Naive thymus-derived CD8-positive, alpha-beta T cell (primary cell): ENCODE results near the gene PCNX2. TPM values are rescaled to one million over a fixed set of nuclear protein-coding genes. Genes with fewer than 3 reads are reported as not detected.

Experiments used
- ATAC-seq, 2 donors: fragments of 150-1000 bp; cut with Tn5 transposase in 1 of 2; sonication (Bioruptor Pico), chemical (Tn5 transposase) in 1 of 2; 1 replicate in 1 of 2; 2 replicates in 1 of 2; pipeline ENCODE4 v1.10.0; 2021; ENCODE audit warnings: mild to moderate bottlenecking in 2 of 2, moderate library complexity in 2 of 2
- POLR2A ChIA-PET: fragments of 350-600 bp; sonication (Branson Sonifier 250); formaldehyde crosslinking; loops from one replicate; lab custom pipeline; 2021; ENCODE audit warnings: antibody characterized with exemption; lab: Charles Lee
- DNase-seq, 10 donors: peaks; one replicate each; pipeline versions ENCODE4 v3.0.0 to v3.0.0-alpha.2; 2020 to 2022
- H3K27ac Mint-ChIP-seq, 10 donors: one replicate each; pipeline ENCODE4 v1.8.0; 2020 to 2022; ENCODE audit warnings: mild to moderate bottlenecking in 10 of 10, mixed read lengths in 10 of 10, moderate library complexity in 4 of 10, inconsistent platforms in 1 of 10
- H3K27me3 Mint-ChIP-seq, 5 donors: one replicate each; pipeline ENCODE4 v1.8.0; 2021 to 2022; ENCODE audit warnings: mixed read lengths in 5 of 5
- H3K36me3 Mint-ChIP-seq, 3 donors: one replicate each; pipeline ENCODE4 v1.8.0; 2020 to 2022; ENCODE audit warnings: mixed read lengths in 3 of 3, mild to moderate bottlenecking in 2 of 3, inconsistent platforms in 1 of 3
- H3K4me1 Mint-ChIP-seq, 4 donors: one replicate each; pipeline ENCODE4 v1.8.0; 2021 to 2022; ENCODE audit warnings: mixed read lengths in 4 of 4
- H3K4me3 Mint-ChIP-seq, 10 donors: one replicate each; pipeline ENCODE4 v1.8.0; 2020 to 2022; ENCODE audit warnings: mild to moderate bottlenecking in 10 of 10, mixed read lengths in 10 of 10, moderate library complexity in 6 of 10, inconsistent platforms in 1 of 10
- H3K9me3 Mint-ChIP-seq, 9 donors: one replicate each; pipeline ENCODE4 v1.8.0; 2020 to 2022; ENCODE audit warnings: mixed read lengths in 9 of 9, mild to moderate bottlenecking in 3 of 9, inconsistent platforms in 1 of 9, moderate library complexity in 1 of 9
- polyA plus RNA-seq, 3 donors: library from polyadenylated mRNA; unstranded; fragments of 300-500 nt; fragmentation: Illumina TruSeq; gene quantifications; one replicate each; pipeline ENCODE4 v1.2.3, GENCODE V29; 2021
- total RNA-seq, 8 experiments: library from RNA in 2 of 8; stranded (reverse) in 2 of 8; gene quantifications; one replicate each; pipeline ENCODE4 v1.2.3 and lab custom pipeline; 2021 to 2026

The PCNX2 gene
- total and polyA plus RNA-seq, 5 experiments from 2014 or later = 2.2 to 54.8 (median 6.9) TPM

DNA sequence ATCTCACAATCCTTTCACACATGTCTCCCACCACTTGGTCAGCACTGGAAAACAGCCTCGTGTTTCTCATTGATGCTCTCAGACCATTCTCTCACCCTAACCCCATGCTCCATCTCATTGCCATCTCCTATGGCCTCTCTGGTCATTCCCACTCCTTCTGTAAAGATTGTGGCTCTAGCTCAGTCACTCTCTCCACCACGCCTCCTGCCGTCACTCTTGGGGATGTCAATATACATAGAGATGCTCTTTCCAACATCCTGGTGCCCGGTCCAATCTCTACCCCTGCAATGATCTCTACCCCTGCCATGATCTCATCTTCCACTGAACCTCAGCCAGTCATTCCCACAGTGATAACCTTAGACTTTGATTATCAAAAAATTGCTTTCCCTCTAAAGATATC lies 255.0 kb downstream of the PCNX2 start:
- no peak for ATAC-seq
- H3K4me1 Mint-ChIP-seq = peaks cover 0 to 4% (median 0%) of the 10 kb centered on the region in 4 donors
- peaks cover 9 to 33% (median 20%) of the 10 kb centered on the region in 3 donors for H3K36me3 Mint-ChIP-seq
- no peaks in the 10 kb centered on the region for H3K27me3 Mint-ChIP-seq
- no peak overlapping the region for H3K27ac Mint-ChIP-seq
- DNase-seq = no peak
- peaks cover 0 to 3% (median 0%) of the 10 kb centered on the region in 9 donors for H3K9me3 Mint-ChIP-seq
- no peak overlapping the region for H3K4me3 Mint-ChIP-seq
- POLR2A ChIA-PET = no interaction called here

DNA sequence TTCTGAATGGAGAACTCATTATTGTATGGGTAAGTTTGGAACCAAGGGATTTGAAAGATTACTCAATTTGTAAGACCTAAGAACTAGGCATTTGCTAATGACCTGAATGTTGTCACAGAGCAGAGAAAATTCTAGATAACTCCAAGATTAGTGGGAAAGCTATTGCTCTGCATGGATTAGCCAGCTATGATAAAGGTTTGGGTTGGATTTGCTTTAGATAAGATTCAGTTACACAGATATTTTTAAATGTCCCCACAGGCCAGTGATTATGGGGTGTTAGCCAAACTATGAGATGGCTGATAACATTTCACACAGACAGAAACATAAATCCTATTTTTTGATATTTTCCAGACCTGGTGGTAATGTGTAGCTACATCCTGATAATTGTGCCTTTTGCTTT lies 256.9 kb downstream of the PCNX2 start:
- ATAC-seq = no peak
- peaks cover 0 to 4% (median 0%) of the 10 kb centered on the region in 9 donors for H3K9me3 Mint-ChIP-seq
- POLR2A ChIA-PET = no interaction called here
- peaks cover 13 to 40% (median 24%) of the 10 kb centered on the region in 3 donors for H3K36me3 Mint-ChIP-seq
- no peak overlapping the region for H3K27ac Mint-ChIP-seq
- no peak for DNase-seq
- H3K27me3 Mint-ChIP-seq = no peaks in the 10 kb centered on the region
- no peak overlapping the region for H3K4me3 Mint-ChIP-seq
- peaks cover 0 to 4% (median 0%) of the 10 kb centered on the region in 4 donors for H3K4me1 Mint-ChIP-seq

DNA sequence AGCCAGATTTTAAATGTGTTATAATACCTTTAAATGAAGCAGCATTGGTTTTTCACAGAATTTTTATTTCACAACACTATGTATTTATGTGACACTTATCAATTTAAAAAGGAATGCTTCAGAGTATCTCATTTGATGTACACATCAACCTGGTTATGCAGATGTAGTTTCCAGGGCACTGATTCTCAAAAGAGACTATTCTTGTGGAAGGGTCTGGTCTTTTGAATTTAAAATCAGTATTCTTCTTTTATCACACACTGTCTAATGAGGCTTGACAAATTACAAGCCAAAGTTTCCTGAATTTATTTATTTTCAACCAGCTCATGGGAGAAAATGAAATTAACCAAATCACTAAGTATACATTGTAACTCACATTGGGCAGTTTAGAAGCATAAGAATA lies 257.7 kb downstream of the PCNX2 start:
- Mint-ChIP-seq H3K36me3 (peaks cover 13 to 45% (median 24%) of the 10 kb centered on the region in 3 donors), H3K27me3 (no peaks in the 10 kb centered on the region), H3K9me3 (peaks cover 0 to 4% (median 0%) of the 10 kb centered on the region in 9 donors), H3K4me1 (peaks cover 0 to 4% (median 0%) of the 10 kb centered on the region in 4 donors), H3K4me3 (no peak overlapping the region), H3K27ac (no peak overlapping the region)
- DNase-seq = no peak
- no peak for ATAC-seq
- POLR2A ChIA-PET = no interaction called here

DNA sequence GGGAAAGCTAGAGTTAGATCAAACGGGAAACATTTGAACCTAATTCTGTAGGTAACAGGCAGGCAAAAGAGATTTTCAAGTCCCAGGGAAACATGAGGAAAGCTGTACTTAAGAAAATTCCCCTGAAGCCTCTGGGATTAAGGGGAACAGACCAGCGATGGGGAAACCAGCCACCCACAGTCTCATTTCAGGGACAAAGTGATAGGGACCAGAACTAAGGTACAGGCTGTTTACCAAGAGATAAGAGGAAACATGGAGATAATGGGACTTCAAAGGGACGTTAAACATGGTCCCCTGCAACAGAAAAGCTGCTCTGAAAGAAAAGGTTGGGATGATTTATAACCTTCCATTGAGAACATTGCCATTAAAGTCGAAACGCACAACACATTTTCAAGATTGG lies 260.7 kb downstream of the PCNX2 start:
- H3K9me3 Mint-ChIP-seq = peaks cover 0 to 4% (median 0%) of the 10 kb centered on the region in 9 donors
- peaks cover 4 to 38% (median 10%) of the 10 kb centered on the region in 3 donors for H3K36me3 Mint-ChIP-seq
- H3K4me3 Mint-ChIP-seq = no peak overlapping the region
- ATAC-seq = no peak
- no peaks in the 10 kb centered on the region for H3K27me3 Mint-ChIP-seq
- POLR2A ChIA-PET = no interaction called here
- no peak for DNase-seq
- H3K27ac Mint-ChIP-seq = no peak overlapping the region
- H3K4me1 Mint-ChIP-seq = no peaks in the 10 kb centered on the region

DNA sequence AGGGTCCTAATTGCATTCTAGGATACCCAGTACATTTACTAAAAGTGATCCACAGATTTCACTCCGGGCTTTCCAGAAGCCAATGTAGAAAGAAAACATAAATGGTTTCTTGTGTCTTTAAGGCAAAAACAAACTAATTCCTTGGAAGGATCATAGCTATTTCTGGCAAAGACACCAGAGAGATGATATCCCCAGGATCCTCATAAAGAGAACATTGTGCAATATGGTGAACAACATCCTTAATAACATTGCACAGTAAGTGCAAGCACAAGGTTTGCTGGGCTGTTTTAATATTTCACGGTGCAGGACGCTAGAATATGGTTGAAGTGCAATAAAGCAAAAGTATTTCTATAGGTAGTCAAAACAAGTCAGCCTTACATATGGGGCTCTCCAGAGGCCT lies 262.2 kb downstream of the PCNX2 start:
- POLR2A ChIA-PET = no interaction called here
- Mint-ChIP-seq H3K4me1 (no peaks in the 10 kb centered on the region), H3K27me3 (no peaks in the 10 kb centered on the region), H3K9me3 (peaks cover 0 to 4% (median 0%) of the 10 kb centered on the region in 9 donors), H3K36me3 (peaks cover 4 to 34% (median 8%) of the 10 kb centered on the region in 3 donors), H3K27ac (no peak overlapping the region), H3K4me3 (no peak overlapping the region)
- no peak for ATAC-seq
- DNase-seq = no peak

DNA sequence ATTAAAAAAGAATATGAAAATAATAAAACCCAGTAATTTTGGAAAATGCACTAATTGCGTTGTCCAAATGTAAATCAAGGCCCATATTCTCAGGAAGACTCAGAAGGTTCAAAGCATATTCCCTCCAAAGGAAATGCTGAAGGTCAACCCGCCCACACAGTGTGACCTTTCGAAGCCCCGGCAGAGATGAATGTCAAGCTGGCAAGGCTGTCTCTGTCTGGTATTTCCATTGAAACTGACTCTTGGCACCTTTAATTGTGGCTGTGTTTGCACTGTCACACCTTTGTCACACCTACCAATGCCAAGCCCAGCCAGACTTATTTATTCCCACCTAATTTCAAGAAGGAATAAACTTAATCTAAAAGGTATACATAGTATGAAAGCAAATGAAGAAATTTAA lies 262.6 kb downstream of the PCNX2 start:
- H3K27ac Mint-ChIP-seq = no peak overlapping the region
- DNase-seq (no peak), ATAC-seq (no peak)
- H3K4me1 Mint-ChIP-seq = no peaks in the 10 kb centered on the region
- H3K36me3 Mint-ChIP-seq = peaks cover 4 to 33% (median 6%) of the 10 kb centered on the region in 3 donors
- no peaks in the 10 kb centered on the region for H3K27me3 Mint-ChIP-seq
- POLR2A ChIA-PET = no interaction called here
- H3K4me3 Mint-ChIP-seq = no peak overlapping the region
- peaks cover 0 to 4% (median 0%) of the 10 kb centered on the region in 9 donors for H3K9me3 Mint-ChIP-seq

DNA sequence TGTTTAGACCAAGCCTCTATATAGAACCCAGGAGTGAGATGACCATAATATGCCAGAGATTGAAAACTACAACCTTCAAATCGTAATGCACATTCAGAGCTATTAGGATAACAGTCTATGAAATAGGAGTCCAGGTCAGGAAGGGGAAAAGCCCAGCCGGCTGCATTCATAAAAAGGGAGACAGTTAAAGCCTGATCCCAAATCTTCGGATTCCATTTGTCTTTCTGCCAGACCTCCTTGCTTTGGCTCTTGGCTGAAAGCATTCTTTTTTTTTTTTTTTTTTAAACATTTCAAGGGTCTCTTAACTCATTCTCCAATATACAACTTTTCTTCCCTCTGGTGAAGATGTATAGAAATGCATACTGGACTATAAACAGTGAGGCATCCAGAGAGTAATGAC lies 264.0 kb downstream of the PCNX2 start:
- no peak overlapping the region for H3K27ac Mint-ChIP-seq
- no peaks in the 10 kb centered on the region for H3K4me1 Mint-ChIP-seq
- no peak overlapping the region for H3K4me3 Mint-ChIP-seq
- H3K27me3 Mint-ChIP-seq = no peaks in the 10 kb centered on the region
- DNase-seq (no peak), ATAC-seq (no peak)
- POLR2A ChIA-PET = no interaction called here
- peaks cover 4 to 27% (median 8%) of the 10 kb centered on the region in 3 donors for H3K36me3 Mint-ChIP-seq
- peaks cover 0 to 4% (median 0%) of the 10 kb centered on the region in 9 donors for H3K9me3 Mint-ChIP-seq

DNA sequence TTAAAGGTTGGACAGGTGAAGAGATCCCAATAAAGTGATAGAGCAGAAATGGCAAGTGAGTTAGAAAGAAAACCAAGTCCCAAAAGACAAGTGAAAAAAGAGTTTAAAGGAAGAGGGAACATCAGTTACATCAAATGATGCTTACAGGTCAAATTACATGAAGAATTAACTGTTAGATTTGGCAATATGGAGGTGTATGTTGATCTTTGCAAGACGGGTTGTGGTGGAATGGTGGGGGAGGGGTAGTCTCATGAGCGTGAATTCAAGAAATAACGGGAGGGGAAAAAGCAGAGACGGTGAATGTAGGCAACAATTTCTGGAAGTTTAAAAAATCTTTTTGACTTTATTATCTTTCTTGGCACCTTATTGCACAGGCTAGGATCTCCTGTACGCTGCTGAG lies 268.5 kb downstream of the PCNX2 start:
- H3K4me3 Mint-ChIP-seq = no peak overlapping the region
- no peaks in the 10 kb centered on the region for H3K27me3 Mint-ChIP-seq
- no peak overlapping the region for H3K27ac Mint-ChIP-seq
- DNase-seq (no peak), ATAC-seq (no peak)
- peaks cover 0 to 5% (median 0%) of the 10 kb centered on the region in 4 donors for H3K4me1 Mint-ChIP-seq
- H3K36me3 Mint-ChIP-seq = peaks cover 0 to 16% (median 13%) of the 10 kb centered on the region in 3 donors
- POLR2A ChIA-PET = no interaction called here
- no peaks in the 10 kb centered on the region for H3K9me3 Mint-ChIP-seq

DNA sequence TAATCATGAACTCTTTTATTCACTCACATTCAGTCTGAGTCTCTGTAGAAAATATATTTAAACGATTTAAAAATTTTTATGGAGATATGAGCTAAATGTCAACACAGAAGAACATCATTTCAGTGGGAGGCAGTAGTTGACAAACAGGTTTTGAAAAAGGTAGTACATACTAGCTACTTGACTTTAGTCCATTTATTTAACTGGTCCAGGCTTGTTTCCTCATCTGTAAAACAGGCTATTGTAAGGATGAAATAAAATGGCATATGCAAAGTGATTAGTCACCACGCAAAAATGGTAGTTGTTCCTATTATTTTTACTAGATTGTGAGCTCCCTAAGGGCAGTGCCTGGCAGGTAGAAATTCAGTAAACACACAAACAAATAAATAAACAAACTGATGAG lies 270.0 kb downstream of the PCNX2 start:
- Mint-ChIP-seq H3K27ac (peak overlapping the region in 1 of 10 donors; percentile 43), H3K9me3 (no peaks in the 10 kb centered on the region), H3K4me3 (no peak overlapping the region), H3K27me3 (no peaks in the 10 kb centered on the region), H3K4me1 (peaks cover 0 to 5% (median 0%) of the 10 kb centered on the region in 4 donors), H3K36me3 (peaks cover 0 to 16% (median 13%) of the 10 kb centered on the region in 3 donors)
- POLR2A ChIA-PET = no interaction called here
- no peak for ATAC-seq
- no peak for DNase-seq

DNA sequence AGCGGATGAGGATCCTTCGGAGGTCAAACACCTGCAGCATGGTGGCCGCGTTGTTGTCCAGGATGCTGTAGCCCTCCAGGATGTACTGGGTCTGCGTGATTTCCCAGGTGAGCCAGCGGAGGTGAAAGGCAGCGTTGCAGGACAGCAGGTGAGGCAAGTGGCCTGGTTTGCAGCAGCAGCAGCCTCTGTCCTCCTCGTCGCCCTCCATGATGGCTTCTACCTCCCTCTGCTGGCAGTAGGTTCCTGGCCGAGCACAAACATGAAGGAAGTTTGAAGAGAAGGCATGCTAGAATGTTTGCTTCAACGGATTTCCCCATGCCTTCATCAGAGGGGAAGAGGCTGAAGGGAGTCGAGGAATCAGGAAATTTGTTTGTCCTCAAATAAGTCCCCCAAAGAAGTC lies 270.4 kb downstream of the PCNX2 start:
- no peaks in the 10 kb centered on the region for H3K9me3 Mint-ChIP-seq
- H3K4me1 Mint-ChIP-seq = peaks cover 0 to 5% (median 0%) of the 10 kb centered on the region in 4 donors
- ATAC-seq (no peak), DNase-seq (peak in 4 of 10 donors; percentile 6 to 31 (median 18))
- no peak overlapping the region for H3K27ac Mint-ChIP-seq
- H3K36me3 Mint-ChIP-seq = peaks cover under 1 to 17% (median 16%) of the 10 kb centered on the region in 3 donors
- H3K4me3 Mint-ChIP-seq = no peak overlapping the region
- POLR2A ChIA-PET = no interaction called here
- H3K27me3 Mint-ChIP-seq = no peaks in the 10 kb centered on the region

DNA sequence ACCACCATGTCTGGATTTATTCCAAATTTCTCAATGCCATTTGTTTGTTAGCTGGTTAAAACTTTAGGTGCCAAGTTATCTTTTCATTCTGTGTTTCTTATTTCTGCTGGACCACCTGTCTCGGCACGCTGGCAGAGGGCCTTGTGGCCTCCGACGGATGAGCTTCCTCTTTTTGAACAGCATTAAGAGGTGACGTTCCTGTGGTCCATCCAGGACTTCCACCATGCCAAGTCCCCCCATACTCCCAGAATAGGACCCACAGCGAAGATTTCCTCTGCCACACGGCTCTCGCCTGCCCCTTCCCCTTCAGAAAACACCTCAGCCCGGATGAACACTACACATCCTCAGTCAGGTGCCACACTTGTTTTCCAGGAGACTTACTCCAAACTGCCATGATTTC lies 271.3 kb downstream of the PCNX2 start:
- no peak overlapping the region for H3K4me3 Mint-ChIP-seq
- ATAC-seq (no peak), DNase-seq (no peak)
- H3K4me1 Mint-ChIP-seq = peaks cover 0 to 6% (median 0%) of the 10 kb centered on the region in 4 donors
- POLR2A ChIA-PET = no interaction called here
- H3K9me3 Mint-ChIP-seq = no peaks in the 10 kb centered on the region
- peaks cover 9 to 24% (median 20%) of the 10 kb centered on the region in 3 donors for H3K36me3 Mint-ChIP-seq
- no peaks in the 10 kb centered on the region for H3K27me3 Mint-ChIP-seq
- peak overlapping the region in 1 of 10 donors; percentile 38 for H3K27ac Mint-ChIP-seq

DNA sequence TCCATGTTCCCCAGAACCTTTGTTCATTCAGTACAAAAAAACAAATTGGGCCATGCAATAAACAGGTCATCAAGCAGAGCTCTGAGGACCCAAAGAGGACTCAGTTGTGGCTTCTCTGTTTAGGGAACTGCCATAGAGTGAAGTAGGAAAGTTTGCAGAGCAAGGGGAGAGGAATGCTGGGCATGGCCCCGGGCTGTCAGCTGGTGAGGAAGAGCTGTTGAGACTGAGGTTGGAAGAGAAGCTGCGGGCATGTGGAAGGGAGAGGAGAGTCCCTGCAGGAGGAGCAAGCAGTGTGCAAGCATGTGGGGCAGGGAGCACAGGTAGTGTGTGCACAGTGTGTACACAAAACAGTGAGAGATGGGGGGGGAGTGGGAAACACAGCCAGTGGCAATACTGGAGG lies 273.3 kb downstream of the PCNX2 start:
- peak overlapping the region in 1 of 10 donors; percentile 36 for H3K27ac Mint-ChIP-seq
- no peak for DNase-seq
- H3K27me3 Mint-ChIP-seq = no peaks in the 10 kb centered on the region
- H3K4me1 Mint-ChIP-seq = peaks cover 0 to 9% (median 0%) of the 10 kb centered on the region in 4 donors
- no peak for ATAC-seq
- no peaks in the 10 kb centered on the region for H3K9me3 Mint-ChIP-seq
- POLR2A ChIA-PET = no interaction called here
- no peak overlapping the region for H3K4me3 Mint-ChIP-seq
- peaks cover 13 to 30% (median 29%) of the 10 kb centered on the region in 3 donors for H3K36me3 Mint-ChIP-seq

DNA sequence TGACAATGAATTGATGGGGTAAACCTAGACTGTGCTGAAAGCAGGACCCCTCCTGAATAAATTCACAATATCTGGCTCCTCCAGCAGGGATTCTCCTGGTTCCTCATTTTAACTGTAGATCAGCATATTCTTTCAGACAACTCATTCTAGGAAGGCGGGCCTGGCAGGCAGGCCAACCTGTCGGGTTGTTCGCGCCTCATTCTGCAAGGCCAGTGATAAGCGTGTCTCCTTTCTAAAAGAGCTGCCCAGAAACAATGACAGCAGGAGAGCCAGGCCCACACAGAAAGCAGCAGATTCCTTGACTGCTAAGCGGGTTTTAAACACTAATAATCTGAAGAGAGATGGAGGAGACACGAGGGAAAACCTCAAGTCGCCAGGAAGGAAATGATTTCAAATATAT lies 275.1 kb downstream of the PCNX2 start:
- Mint-ChIP-seq H3K27ac (no peak overlapping the region), H3K4me1 (peaks cover 0 to 8% (median 0%) of the 10 kb centered on the region in 4 donors), H3K36me3 (peaks cover 13 to 38% (median 38%) of the 10 kb centered on the region in 3 donors), H3K4me3 (no peak overlapping the region), H3K9me3 (no peaks in the 10 kb centered on the region), H3K27me3 (no peaks in the 10 kb centered on the region)
- DNase-seq (no peak), ATAC-seq (no peak)
- POLR2A ChIA-PET = no interaction called here

DNA sequence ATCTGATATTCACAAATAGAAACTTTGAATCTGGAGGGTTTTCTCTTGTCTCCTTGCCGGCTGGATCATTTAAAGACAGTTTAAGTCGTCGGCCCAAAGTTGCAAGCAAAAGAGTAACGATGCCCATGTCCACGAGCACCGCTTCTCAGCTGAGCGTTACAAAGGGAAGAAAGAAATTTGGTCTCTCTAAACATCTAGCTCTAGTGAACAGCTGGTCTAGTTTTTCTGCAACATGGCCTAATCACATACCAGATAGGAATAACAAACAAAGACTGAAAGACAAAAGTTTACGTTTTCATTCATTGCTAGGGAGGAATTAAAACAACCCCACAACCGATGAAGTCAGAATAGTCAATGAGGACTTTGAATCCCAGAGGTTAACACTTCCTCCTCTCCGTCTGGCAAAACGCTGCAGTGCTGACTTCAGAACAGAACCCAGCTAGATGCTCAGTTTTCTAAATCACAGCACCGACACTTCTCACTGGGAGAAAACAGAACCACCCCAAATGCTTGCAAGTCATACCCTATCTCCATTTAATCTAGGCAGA lies 275.7 kb downstream of the PCNX2 start:
- ATAC-seq = no peak
- H3K36me3 Mint-ChIP-seq = peaks cover 13 to 41% (median 39%) of the 10 kb centered on the region in 3 donors
- H3K4me3 Mint-ChIP-seq = no peak overlapping the region
- peaks cover 0 to 8% (median 0%) of the 10 kb centered on the region in 4 donors for H3K4me1 Mint-ChIP-seq
- no peaks in the 10 kb centered on the region for H3K9me3 Mint-ChIP-seq
- H3K27ac Mint-ChIP-seq = peak overlapping the region in 1 of 10 donors; percentile 51
- POLR2A ChIA-PET = no interaction called here
- H3K27me3 Mint-ChIP-seq = no peaks in the 10 kb centered on the region
- no peak for DNase-seq
